ENCODE measurements around the gene B4GALT2.

Gene B4GALT2

DNA sequence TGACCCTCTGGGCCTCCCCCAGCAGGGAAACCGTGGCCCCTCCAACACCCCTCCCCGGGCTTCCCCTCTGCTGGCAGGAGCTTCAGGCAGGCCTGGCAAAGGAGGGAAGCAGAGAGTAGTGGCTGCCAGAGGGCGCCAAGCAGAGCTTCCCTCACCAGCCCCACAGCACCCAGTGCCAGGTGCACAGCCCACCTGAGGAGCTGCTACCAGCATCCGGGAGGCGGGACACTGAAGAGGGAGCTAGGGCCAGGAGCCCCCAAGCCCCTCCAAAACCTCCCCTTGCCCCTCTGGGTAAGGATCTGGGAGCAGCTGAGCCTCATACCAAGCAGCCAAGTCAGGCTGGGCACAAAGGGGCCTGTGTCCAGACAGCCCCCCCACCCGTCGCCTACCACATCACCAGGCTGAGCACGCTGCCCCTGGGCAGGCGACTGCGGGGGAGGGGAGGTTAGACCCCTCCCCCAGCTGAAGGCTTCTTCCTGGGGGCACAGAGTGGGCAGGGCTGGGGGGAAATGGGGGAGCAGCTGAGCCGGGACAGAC, 32.0 kb downstream of the B4GALT2 start:
- no peak overlapping the region for H2AFZ ChIP-seq (ENCODE audit: low read length, unreplicated experiment)
- no peak overlapping the region for H3K27ac ChIP-seq (ENCODE audit: low read depth, low read length)
- no peaks in the 10 kb centered on the region for H3K27me3 ChIP-seq (ENCODE audit: insufficient read depth, low read length)
- peaks cover 3% of the 10 kb centered on the region for H3K4me1 ChIP-seq (ENCODE audit: control insufficient read depth, insufficient read depth, low read length, unreplicated experiment)
- H3K79me2 ChIP-seq (ENCODE audit: control insufficient read depth, insufficient read depth, low read length, unreplicated experiment), result no peaks in the 10 kb centered on the region
- H3K4me3 ChIP-seq (ENCODE audit: low read depth, low read length), result no peak overlapping the region
- no peaks in the 10 kb centered on the region for H3K36me3 ChIP-seq (ENCODE audit: insufficient read depth, low read length)

DNA sequence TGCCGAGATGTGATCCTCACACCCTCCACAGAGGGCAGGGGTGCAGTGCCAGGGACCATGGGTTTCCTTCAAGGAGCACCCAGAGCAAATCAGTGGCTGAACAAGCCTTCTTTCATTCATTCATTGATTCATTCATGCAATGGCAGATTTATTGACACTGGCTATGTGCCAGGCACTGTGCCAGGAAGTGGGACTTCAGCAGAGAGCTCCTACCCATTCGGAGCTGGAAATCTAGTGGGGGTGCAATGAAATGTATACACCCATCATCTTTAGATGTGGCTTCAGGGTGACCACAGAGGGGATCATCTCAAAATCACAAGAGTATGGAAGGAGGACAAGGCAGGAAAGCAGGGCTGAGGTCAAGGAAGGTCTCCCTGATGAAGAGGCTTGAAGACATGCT, 33.4 kb downstream of the B4GALT2 start:
- no peaks in the 10 kb centered on the region for H3K36me3 ChIP-seq (ENCODE audit: insufficient read depth, low read length)
- no peak overlapping the region for H3K4me3 ChIP-seq (ENCODE audit: low read depth, low read length)
- H3K27me3 ChIP-seq (ENCODE audit: insufficient read depth, low read length), result no peaks in the 10 kb centered on the region
- H3K4me1 ChIP-seq (ENCODE audit: control insufficient read depth, insufficient read depth, low read length, unreplicated experiment), result peaks cover 2% of the 10 kb centered on the region
- H3K79me2 ChIP-seq (ENCODE audit: control insufficient read depth, insufficient read depth, low read length, unreplicated experiment), result no peaks in the 10 kb centered on the region
- no peak overlapping the region for H2AFZ ChIP-seq (ENCODE audit: low read length, unreplicated experiment)
- no peak overlapping the region for H3K27ac ChIP-seq (ENCODE audit: low read depth, low read length)

DNA sequence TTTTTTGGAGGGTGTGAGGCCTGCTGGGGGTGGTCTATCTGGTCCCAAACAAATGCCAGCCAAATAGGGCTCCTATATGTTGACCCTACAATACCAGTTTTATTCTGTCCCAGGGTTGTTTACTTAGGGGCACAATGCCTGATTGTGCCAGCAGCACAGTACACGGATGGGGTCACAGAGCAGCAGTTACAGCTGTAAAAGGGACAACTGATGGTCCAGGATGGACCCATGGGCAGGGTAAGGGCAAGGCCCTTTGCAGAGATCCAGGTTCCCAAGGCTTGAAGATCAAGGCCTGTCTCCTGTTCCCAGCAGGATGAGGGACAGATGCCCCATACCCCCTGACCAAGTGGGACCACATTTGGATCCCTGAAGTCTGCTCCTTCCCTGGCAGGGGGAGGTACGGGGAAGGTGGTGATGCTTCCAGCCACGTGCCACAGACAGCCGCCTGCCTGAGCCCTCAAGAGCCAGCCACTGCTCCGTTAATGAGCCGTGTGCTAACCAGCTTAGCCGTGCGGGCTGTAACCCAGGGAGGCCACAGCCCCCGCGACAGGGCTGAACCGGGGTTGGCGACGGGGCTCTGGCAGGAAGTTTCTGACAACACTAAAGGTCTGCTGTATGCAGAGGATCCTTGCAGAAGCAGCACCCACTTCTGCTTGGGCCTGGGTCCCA, 34.1 kb downstream of the B4GALT2 start:
- H3K4me3 ChIP-seq (ENCODE audit: low read depth, low read length), result no peak overlapping the region
- no peak overlapping the region for H3K27ac ChIP-seq (ENCODE audit: low read depth, low read length)
- H3K79me2 ChIP-seq (ENCODE audit: control insufficient read depth, insufficient read depth, low read length, unreplicated experiment), result no peaks in the 10 kb centered on the region
- H3K36me3 ChIP-seq (ENCODE audit: insufficient read depth, low read length), result no peaks in the 10 kb centered on the region
- H3K4me1 ChIP-seq (ENCODE audit: control insufficient read depth, insufficient read depth, low read length, unreplicated experiment), result peaks cover 2% of the 10 kb centered on the region
- no peaks in the 10 kb centered on the region for H3K27me3 ChIP-seq (ENCODE audit: insufficient read depth, low read length)
- H2AFZ ChIP-seq (ENCODE audit: low read length, unreplicated experiment), result no peak overlapping the region

DNA sequence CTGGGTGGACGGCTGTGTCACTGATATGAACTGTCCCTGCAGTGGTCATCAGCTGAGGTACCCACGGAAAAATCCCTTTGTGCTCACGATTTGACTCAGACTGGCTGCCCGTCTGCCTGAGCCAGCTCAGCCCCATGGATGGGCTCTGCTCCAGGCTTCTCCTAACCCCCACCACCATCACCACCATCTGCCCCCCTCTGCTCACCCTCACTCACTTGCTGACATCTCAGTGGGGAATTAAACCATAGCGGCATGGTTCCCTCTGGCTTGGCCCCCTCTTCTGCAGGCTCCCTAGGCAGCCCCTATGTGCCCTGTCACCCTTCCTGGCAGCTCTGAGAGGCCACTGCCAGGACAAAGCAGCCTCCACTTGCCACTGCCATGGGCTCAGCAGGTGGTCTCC, 34.9 kb downstream of the B4GALT2 start:
- Histone ChIP-seq H3K4me1 (ENCODE audit: control insufficient read depth, insufficient read depth, low read length, unreplicated experiment) (peaks cover 2% of the 10 kb centered on the region), H3K79me2 (ENCODE audit: control insufficient read depth, insufficient read depth, low read length, unreplicated experiment) (no peaks in the 10 kb centered on the region), H3K36me3 (ENCODE audit: insufficient read depth, low read length) (no peaks in the 10 kb centered on the region), H3K27ac (ENCODE audit: low read depth, low read length) (no peak overlapping the region), H2AFZ (ENCODE audit: low read length, unreplicated experiment) (no peak overlapping the region), H3K27me3 (ENCODE audit: insufficient read depth, low read length) (no peaks in the 10 kb centered on the region), H3K4me3 (ENCODE audit: low read depth, low read length) (no peak overlapping the region)

DNA sequence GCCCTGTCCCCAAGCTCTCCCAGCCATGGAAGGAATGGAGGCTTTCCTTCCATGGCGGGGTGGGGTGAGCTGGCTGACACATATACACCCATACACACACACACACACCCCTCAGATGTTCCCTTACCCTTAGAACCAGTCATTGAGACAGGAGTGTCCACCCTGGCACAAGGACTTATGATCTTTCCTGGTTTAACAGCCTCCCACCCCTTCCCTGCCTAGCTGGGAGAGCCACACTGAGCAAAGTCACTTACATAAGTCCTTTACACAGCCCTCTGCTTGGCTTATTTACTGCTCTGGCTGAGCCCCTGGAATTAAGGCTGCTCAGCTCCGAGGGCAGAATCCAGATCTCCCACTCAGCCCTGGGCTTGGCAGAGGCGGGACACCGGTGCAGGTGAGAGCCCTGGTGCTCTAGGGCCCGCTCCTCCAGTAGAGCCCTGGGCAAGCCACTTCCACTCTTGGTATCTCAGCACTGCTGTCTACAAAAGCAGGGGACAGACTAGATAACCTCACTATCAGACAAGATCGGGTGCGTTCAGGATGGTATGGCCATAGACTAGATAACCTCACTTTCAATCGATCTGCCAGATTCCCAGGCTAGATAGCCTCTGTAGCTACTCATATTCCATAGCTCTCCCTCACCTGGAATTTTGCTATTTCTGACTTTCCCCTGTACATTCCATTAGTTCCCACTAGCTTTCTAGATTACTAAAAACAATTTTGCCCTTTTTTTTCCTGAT, 35.5 kb downstream of the B4GALT2 start:
- Histone ChIP-seq H3K27me3 (ENCODE audit: insufficient read depth, low read length) (no peaks in the 10 kb centered on the region), H2AFZ (ENCODE audit: low read length, unreplicated experiment) (no peak overlapping the region), H3K36me3 (ENCODE audit: insufficient read depth, low read length) (no peaks in the 10 kb centered on the region), H3K4me3 (ENCODE audit: low read depth, low read length) (no peak overlapping the region), H3K4me1 (ENCODE audit: control insufficient read depth, insufficient read depth, low read length, unreplicated experiment) (peaks cover 2% of the 10 kb centered on the region), H3K27ac (ENCODE audit: low read depth, low read length) (no peak overlapping the region), H3K79me2 (ENCODE audit: control insufficient read depth, insufficient read depth, low read length, unreplicated experiment) (no peaks in the 10 kb centered on the region)

DNA sequence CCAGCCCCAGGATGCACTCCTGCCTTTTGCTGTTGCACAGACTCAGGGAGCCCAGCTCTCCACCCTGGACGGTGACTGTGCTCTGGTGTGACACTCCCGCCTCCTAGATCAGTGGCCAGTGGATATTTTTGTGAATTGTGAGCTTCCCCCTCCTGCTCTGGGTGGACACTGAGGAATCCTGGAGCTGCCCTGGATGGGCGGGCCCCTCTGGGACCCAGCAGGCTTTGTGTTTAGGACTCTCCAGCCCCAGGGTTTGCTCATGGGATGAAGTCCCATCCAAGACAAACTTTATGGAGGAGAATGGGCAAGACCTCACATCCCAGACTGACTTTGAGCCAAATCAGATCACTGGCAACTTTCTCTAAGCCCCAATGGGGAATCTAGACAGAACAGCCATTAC, 36.2 kb downstream of the B4GALT2 start:
- Histone ChIP-seq H3K27ac (ENCODE audit: low read depth, low read length) (no peak overlapping the region), H3K4me1 (ENCODE audit: control insufficient read depth, insufficient read depth, low read length, unreplicated experiment) (peaks cover 2% of the 10 kb centered on the region), H3K4me3 (ENCODE audit: low read depth, low read length) (no peak overlapping the region), H3K79me2 (ENCODE audit: control insufficient read depth, insufficient read depth, low read length, unreplicated experiment) (no peaks in the 10 kb centered on the region), H2AFZ (ENCODE audit: low read length, unreplicated experiment) (no peak overlapping the region), H3K27me3 (ENCODE audit: insufficient read depth, low read length) (no peaks in the 10 kb centered on the region), H3K36me3 (ENCODE audit: insufficient read depth, low read length) (no peaks in the 10 kb centered on the region)

DNA sequence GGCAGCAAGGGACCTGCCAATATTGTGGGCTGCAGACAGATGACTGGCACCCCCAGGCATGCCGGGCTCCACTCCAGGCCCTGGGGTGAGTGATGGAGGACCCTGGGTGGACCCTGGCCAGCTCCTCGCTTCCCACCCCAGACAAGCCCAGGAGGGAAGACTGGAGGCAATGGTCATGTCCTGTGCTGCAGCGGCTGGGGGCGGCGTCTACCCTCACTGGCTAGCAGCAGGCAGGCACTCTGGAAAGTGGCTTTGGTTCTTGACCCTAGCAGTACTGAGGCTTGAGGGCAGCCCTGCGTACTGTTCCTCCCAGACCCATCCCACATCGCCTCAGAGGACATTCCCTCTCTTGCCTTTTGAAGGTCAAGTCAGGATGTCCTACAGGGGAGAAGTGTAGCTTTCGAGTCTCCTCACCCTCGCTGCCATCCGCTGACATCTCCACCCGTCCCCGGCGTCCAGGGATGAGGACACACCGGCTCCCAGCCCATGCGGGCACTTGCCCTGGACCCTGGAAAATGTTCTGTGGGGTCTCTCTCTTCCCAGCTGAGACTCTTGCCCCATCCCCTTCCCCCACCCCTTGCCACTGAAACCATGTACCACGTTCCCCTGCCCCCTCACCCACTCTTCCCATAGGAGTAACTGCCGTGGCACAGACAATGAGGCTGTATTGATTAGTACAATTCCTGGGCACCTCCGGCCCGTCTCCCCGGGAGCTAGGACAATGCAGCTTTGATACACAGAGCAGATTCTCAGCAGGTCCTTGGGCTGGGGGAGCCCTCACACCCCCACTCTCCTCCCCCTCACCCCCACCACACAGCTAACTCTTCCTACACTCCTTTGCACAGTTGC, 37.3 kb downstream of the B4GALT2 start:
- no peak overlapping the region for H3K27ac ChIP-seq (ENCODE audit: low read depth, low read length)
- H3K4me1 ChIP-seq (ENCODE audit: control insufficient read depth, insufficient read depth, low read length, unreplicated experiment), result peaks cover 2% of the 10 kb centered on the region
- H3K79me2 ChIP-seq (ENCODE audit: control insufficient read depth, insufficient read depth, low read length, unreplicated experiment), result no peaks in the 10 kb centered on the region
- no peaks in the 10 kb centered on the region for H3K27me3 ChIP-seq (ENCODE audit: insufficient read depth, low read length)
- no peak overlapping the region for H3K4me3 ChIP-seq (ENCODE audit: low read depth, low read length)
- H2AFZ ChIP-seq (ENCODE audit: low read length, unreplicated experiment), result no peak overlapping the region
- H3K36me3 ChIP-seq (ENCODE audit: insufficient read depth, low read length), result no peaks in the 10 kb centered on the region

DNA sequence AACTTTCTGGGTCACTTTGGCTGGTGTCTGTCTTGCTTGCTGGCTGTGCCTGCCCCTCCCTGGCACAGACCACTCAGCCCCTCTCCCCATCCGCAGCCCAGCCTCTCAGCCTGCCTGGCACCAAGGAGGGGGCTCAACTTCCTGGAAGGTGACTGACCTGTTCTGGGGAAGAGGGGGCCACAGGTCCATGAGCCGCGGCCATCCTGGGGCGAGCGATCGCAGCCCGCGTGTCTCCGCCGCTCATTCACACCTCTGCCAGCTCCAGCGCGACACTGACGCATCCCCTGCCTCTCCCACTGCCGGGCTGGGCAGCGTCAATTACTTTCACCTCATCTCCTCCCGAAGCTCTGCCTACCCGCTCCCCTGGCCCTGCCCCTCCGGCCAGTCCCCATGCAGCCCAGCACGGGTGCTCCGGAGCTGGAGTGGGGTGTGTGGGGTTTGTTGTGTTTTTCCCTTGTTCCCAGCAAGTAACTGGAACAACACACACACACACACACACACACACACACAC, 37.9 kb downstream of the B4GALT2 start:
- no peak overlapping the region for H2AFZ ChIP-seq (ENCODE audit: low read length, unreplicated experiment)

DNA sequence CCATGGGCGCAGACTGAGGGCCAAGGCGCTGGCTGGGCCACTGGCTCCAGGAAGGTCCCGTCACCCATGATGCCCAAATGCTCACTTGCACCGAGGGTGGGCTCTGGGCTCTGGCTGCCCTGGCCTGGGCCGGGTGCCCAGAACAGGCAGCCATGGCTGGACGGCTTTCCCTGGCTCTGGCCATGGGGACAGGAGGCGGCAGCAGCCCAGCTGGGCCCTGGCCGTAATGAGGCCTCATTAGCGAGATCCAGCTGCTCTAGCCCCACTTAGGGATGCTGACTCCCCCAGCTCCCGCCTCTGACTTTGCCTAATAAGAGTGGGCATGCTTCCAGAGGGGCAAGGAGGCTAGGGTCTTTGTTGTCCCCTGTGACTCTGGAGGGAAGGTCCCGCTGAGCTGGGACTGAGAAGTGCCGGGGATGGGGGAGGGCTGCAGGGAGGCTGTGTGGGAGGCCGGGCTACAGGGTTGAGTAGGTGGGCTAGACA, 40.5 kb downstream of the B4GALT2 start:
- Histone ChIP-seq H2AFZ (ENCODE audit: low read length, unreplicated experiment) (no peak overlapping the region), H3K4me3 (ENCODE audit: low read depth, low read length) (no peak overlapping the region), H3K27ac (ENCODE audit: low read depth, low read length) (no peak overlapping the region), H3K79me2 (ENCODE audit: control insufficient read depth, insufficient read depth, low read length, unreplicated experiment) (no peaks in the 10 kb centered on the region), H3K4me1 (ENCODE audit: control insufficient read depth, insufficient read depth, low read length, unreplicated experiment) (peaks cover 6% of the 10 kb centered on the region), H3K36me3 (ENCODE audit: insufficient read depth, low read length) (no peaks in the 10 kb centered on the region), H3K27me3 (ENCODE audit: insufficient read depth, low read length) (no peaks in the 10 kb centered on the region)

More for the DNA sequence above, 37.9 kb downstream of the B4GALT2 start:
- H3K4me1 ChIP-seq (ENCODE audit: control insufficient read depth, insufficient read depth, low read length, unreplicated experiment), result peaks cover 2% of the 10 kb centered on the region
- H3K27me3 ChIP-seq (ENCODE audit: insufficient read depth, low read length), result no peaks in the 10 kb centered on the region
- no peak overlapping the region for H3K27ac ChIP-seq (ENCODE audit: low read depth, low read length)
- no peaks in the 10 kb centered on the region for H3K36me3 ChIP-seq (ENCODE audit: insufficient read depth, low read length)
- H3K79me2 ChIP-seq (ENCODE audit: control insufficient read depth, insufficient read depth, low read length, unreplicated experiment), result no peaks in the 10 kb centered on the region
- H3K4me3 ChIP-seq (ENCODE audit: low read depth, low read length), result no peak overlapping the region

DNA sequence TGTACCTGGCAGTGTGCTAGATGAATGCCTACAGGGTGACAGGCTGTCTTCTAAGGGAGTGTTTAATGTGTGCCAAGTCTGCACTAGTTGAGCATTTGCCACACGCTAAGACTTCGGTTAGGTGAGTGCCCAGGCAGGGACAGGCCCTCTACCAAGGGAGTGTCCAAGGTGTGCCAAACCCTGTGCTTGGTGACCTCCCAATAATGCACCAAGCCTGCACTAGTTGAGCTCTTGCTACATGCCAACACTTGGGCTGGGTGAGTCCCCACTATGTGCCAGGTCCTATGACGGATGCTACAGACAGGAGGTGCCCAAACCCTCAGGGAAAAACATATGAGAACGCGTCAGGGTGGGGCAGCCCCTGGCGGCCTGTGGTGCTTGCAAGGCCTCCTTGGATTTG, 41.5 kb downstream of the B4GALT2 start:
- Histone ChIP-seq H3K36me3 (ENCODE audit: insufficient read depth, low read length) (no peaks in the 10 kb centered on the region), H3K4me3 (ENCODE audit: low read depth, low read length) (no peak overlapping the region), H3K27me3 (ENCODE audit: insufficient read depth, low read length) (no peaks in the 10 kb centered on the region), H3K79me2 (ENCODE audit: control insufficient read depth, insufficient read depth, low read length, unreplicated experiment) (no peaks in the 10 kb centered on the region), H2AFZ (ENCODE audit: low read length, unreplicated experiment) (no peak overlapping the region), H3K27ac (ENCODE audit: low read depth, low read length) (no peak overlapping the region), H3K4me1 (ENCODE audit: control insufficient read depth, insufficient read depth, low read length, unreplicated experiment) (peaks cover 11% of the 10 kb centered on the region)

Measured in ACC112 (cell line).